ENCODE measurements around the gene ZCCHC10.
A peak's percentile ranks its signal among the peaks of the same experiment; 100 is the strongest.
"Not testable (repeated sequence)": the region's sequence is repeated elsewhere in the genome, so short reads cannot be mapped to it uniquely, and the experiment has no call there.

The ZCCHC10 gene

DNA sequence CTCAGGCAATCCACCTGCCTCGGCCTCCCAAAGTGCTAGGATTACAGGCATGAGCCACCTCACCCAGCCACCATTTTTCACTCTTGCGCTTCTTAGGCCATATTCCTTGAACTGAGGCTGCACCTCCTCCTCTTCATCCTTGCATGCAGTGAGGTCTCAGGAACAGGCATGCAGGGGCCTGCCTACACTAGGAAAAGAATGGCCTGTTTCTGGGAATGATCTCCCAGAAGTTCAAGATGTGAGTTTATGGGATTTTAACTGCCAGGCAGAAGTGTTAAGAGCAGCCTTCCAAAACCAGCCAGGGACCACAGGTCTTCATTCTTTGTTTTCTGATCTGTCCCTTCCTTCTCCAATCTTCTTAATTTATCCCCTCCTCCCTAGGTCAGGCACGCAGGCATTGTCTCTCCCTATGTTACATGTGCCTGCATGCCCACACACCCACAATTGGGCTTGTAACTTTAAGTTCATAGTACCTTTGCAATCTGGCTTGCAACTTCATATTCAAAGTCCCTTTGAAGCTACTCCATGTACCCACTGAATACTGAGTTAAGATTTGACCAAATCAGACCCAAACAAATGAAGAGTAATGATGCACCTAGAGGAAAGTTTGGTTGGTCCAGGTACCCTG is 14.9 kb upstream of the ZCCHC10 start:
- DNase-seq: no peak

GRCh38 chr5:133036677-133037076 is 10.3 kb upstream of the ZCCHC10 start:
- DNase-seq: not testable (repeated sequence)

DNA sequence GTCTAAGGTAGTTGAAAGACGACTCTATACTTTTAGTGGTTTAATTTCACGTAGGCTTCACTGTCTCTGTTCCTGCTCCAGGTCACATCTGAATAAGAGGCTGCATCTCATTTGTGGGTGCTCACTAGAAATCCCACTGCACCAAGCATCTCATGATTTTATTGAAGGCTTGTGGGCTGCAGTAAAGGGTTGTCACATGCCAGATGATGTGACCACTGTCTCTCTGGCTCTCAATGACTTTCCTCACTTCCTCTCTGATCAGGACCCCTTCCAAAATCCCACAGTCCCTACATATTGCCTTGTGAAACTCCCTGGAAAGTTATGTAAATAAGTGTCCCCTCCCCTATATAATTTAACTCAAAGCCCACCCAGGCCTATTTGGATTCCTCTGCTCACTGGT is 8.9 kb upstream of the ZCCHC10 start:
- no peak for DNase-seq

- no peak for DNase-seq
Observed at GRCh38 chr5:133034064-133034463, 7.7 kb upstream of the ZCCHC10 start.

GRCh38 chr5:133032852-133033742 is 6.7 kb upstream of the ZCCHC10 start:
- no peak for DNase-seq

- DNase-seq: no peak
Observed at GRCh38 chr5:133030343-133031005, 4.1 kb upstream of the ZCCHC10 start.

DNA sequence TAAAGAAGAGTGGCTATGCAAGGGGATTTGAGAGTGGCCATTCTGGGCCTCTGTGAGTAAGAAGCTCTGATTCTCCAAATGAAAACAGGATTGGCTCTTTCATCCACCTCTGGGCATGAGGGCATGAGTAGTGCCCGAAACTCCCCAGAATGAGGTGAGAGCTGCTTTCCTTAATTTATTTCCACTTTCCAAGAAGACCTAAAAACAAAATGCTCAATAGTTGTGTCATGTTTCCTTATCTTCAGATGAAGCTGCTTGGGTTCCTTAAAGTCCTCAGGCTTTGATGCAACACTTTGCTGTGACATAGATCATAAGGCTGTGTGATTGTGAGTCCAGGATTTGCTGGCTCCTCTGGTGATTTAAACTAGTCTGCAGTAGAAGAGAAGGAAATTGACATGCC is 3.1 kb upstream of the ZCCHC10 start:
- no peak for DNase-seq

- DNase-seq: no peak
Observed at GRCh38 chr5:133026664-133027153, 360 bp upstream of the ZCCHC10 start.

GRCh38 chr5:133019471-133019870 is 6.9 kb downstream of the ZCCHC10 start:
- not testable (repeated sequence) for DNase-seq

- no peak for DNase-seq
Observed at GRCh38 chr5:133017964-133018363, 8.4 kb downstream of the ZCCHC10 start.

GRCh38 chr5:133015466-133015865 is 10.9 kb downstream of the ZCCHC10 start:
- no peak for DNase-seq

- not testable (repeated sequence) for DNase-seq
Observed at GRCh38 chr5:133008455-133008854, 17.9 kb downstream of the ZCCHC10 start.

DNA sequence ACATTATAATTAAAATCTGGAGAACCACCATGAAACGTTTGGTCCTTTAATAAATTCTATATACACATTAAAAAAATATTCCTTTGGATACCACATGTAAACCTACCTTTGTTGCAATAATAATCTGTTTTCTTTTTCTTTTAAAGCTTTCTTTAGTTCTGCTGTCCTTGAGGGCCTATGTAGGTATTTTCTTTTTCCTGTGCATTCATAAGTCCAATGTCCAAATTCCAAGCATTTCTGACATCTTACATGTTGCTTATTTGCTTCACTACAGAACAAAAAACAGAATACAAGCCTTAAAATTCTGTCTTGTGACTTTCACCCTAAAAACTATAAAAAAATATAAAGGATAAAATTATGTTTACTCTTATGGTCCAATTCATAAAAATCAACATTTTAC is 19.7 kb downstream of the ZCCHC10 start:
- DNase-seq: no peak

GRCh38 chr5:132999246-132999645 is 27.1 kb downstream of the ZCCHC10 start:
- DNase-seq: no peak

DNA sequence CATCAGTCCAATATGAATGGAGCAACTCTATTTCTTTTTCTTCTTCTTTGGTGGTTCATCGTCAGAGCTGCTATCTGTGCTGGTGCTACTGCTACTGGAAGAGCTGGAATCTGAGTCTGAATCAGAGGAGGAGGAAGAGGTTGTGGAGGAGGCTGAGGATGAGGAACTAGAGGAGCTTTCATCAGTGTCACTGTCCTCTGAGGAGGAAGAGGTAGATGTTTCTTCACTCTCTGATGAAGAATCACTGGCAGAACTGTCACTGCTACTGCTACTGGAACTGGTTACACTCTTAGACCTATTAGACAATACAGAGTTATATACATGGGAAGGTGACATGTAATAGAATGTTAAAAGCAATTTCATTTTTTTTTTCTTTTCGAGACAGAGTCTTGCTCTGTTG is 27.8 kb downstream of the ZCCHC10 start:
- DNase-seq: no peak

DNA sequence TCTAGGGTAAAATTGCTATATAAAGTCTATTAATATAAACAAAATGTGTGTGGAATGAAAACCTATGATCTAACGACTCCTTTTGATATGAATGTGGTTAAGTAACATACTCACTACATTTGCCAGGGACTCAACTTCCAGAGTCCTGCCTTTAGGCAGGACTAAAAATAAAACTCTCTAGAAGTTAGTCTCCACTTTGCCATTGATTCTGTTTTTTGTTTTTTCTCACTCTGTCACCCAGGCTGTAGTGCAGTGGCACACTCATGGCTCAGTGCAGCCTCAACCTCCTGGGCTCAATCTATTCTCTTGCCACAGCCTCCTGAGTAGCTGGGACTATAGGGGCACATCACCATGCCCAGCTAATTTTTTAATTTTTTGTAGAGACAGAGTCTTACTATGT is 30.0 kb downstream of the ZCCHC10 start:
- DNase-seq: no peak

- DNase-seq: no peak
Observed at GRCh38 chr5:132987531-132988408, 38.6 kb downstream of the ZCCHC10 start.

DNA sequence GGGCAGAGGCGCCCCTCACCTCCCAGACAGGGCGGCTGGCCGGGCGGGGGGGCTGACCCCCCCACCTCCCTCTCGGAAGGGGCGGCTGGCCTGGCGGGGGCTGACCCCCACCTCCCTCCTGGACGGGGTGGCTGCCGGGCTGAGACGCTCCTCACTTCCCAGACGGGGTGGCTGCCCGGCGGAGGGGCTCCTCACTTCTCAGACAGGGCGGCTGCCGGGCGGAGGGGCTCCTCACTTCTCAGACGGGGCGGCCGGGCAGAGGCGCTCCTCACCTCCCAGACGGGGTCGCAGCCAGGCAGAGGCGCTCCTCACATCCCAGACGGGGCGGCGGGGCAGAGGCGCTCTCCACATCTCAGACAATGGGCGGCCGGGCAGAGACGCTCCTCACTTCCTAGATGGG is 43.4 kb downstream of the ZCCHC10 start:
- DNase-seq: not testable (repeated sequence)

- DNase-seq: no peak
Observed at GRCh38 chr5:132981288-132981687, 45.1 kb downstream of the ZCCHC10 start.

- no peak for DNase-seq
Observed at GRCh38 chr5:132979976-132980375, 46.4 kb downstream of the ZCCHC10 start.

- DNase-seq: peak; percentile 17
Observed at GRCh38 chr5:132979367-132979940, 46.9 kb downstream of the ZCCHC10 start.

DNA sequence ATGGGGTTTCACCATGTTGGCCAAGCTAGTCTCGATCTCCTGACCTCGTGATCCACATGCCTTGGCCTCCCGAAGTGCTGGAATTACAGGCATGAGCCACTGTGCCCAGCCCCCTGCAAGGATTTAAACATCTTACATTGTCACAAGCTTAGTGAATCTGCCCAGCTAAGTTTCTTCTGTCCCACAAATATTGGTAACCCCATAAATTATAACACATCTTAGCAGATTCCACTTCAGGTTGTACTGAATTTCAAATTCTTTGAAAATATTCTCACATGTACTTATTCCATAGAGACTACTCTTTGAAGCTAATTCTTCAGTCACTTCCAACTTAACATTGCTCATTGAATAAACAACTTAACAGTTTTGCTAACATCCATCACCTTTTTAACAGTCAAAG is 49.5 kb downstream of the ZCCHC10 start:
- no peak for DNase-seq

All from CD4-positive, alpha-beta T cell treated with Interleukin-15 for 1 hour (primary cell).